ENCODE data around the gene MAP4. TPM values are rescaled to one million over a fixed set of nuclear protein-coding genes. Genes with fewer than 3 reads are reported as not detected.
A peak's percentile ranks its signal among the peaks of the same experiment; 100 is the strongest.

The MAP4 gene
- total RNA-seq, 1 donor from 2014 or later, result 275 TPM

DNA sequence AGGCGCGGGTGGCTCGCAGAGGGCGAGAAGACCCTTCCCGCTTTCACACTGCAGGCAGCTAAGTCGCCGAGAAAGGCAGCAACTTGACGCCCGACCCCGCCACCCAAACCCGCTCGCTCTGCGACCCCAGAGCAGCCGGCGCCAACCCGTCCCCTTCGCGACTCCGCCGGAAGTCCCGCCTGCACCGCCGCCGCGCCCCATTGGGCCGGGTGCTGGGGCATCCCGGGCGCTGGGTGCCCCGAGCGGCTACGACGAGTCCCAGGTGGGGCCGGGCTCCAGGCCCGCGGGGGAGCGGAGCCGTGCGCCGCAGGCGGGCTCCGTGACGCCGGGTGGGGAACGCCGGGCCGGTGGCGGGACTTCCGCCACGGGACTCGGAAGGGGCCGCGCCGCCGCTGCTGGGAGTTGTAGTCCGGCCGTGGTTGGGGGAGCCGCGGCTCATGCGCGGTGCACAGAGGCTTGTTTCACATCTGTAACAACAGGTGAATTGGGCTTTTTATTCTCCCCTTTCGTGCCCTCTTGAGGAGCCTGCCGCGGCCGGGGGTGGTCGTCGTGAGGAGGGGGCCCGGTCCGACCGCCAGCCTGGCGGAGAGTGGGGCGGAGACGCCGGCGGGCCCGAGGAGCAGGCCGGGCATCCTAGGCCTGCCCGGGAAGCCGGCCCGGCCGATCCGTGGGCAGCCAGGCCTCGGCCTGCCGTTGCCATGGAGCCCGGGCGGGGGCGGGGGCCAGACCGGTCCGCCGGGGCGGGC lies 213.3 kb downstream of the MAP4 start, which contains the start of gene DHX30:
DHX30 (plus strand) TSS at position 405 of the 746 bp plus-strand sequence. CDS start 7,546 bp downstream, outside the sequence.
- Mint-ChIP-seq H3K36me3 (ENCODE audit: unreplicated experiment) (peaks cover 2% of the 10 kb centered on the region), H3K27ac (ENCODE audit: unreplicated experiment) (peak within 1 kb of the TSS; percentile 96), H3K27me3 (ENCODE audit: unreplicated experiment) (no peaks in the 10 kb centered on the region), H3K4me1 (ENCODE audit: unreplicated experiment) (peaks cover 22% of the 10 kb centered on the region), H3K9me3 (ENCODE audit: unreplicated experiment) (no peaks in the 10 kb centered on the region), H3K4me3 (ENCODE audit: unreplicated experiment) (peak within 1 kb of the TSS; percentile 94)
- peak; percentile 93 for DNase-seq (ENCODE audit: extremely low spot score, unreplicated experiment)
- no peak for TF ChIP-seq CTCF (IDR thresholded peaks at IDR 0.05)

Small RNA genes lying within 50 kb of the gene (microRNA-seq; reads per million reads assigned to microRNA genes)
- gene MIR1226 (ENCODE audit: unreplicated experiment), result 319 reads per million, percentile 69 among the genes with 10 or more reads in this experiment

Other genes with a start within 250 kb of the MAP4 start
- gene SMARCC1, start 234.5 kb downstream of the MAP4 start, total RNA-seq, result 99.6 and 113 TPM in 2 replicates
- 78.9 and 83.5 TPM in 2 replicates for gene DHX30, start 213.3 kb downstream of the MAP4 start, total RNA-seq
- gene CDC25A, start 172.0 kb upstream of the MAP4 start, total RNA-seq, result 3.5 and 3.8 TPM in 2 replicates
- not detected in 2 replicates for gene CAMP, start 207.1 kb upstream of the MAP4 start, total RNA-seq
- 11.0 and 11.3 TPM in 2 replicates for gene ZNF589, start 224.7 kb upstream of the MAP4 start, total RNA-seq

All from osteocyte (in vitro differentiated cells).